Endothelial cell of umbilical vein (primary cell): ENCODE data around the gene BNC2. TPM values are rescaled to one million over a fixed set of nuclear protein-coding genes. Genes with fewer than 3 reads are reported as not detected.

Experiments used
- BruUV-seq: library from RNA; stranded (reverse); fragments of 400-500 nt; replicated peaks from 2 replicates; lab custom pipeline; 2021; lab: Mats Ljungman, UMichigan
- CTCF ChIA-PET: fragments of 300-600, 350-600 bp; sonication (Branson Sonifier 250); formaldehyde crosslinking; loops from one replicate; lab custom pipeline; 2021; ENCODE audit warnings: antibody characterized with exemption, inconsistent platforms; lab: Charles Lee
- POLR2A ChIA-PET: fragments of 300-600, 350-600 bp; sonication (Branson Sonifier 250); formaldehyde crosslinking; loops from one replicate; lab custom pipeline; 2021; ENCODE audit warnings: antibody characterized with exemption, inconsistent platforms; lab: Charles Lee
- DNase-seq: peaks from one replicate; pipeline ENCODE4 v3.0.0-alpha.2; 2011; ENCODE audit warnings: low read depth, low spot score
- FAIRE-seq: peaks from 2 replicates; lab custom pipeline; 2011; peaks lifted over from hg19 to GRCh38; lab: Jason Lieb, UNC
- H2AFZ ChIP-seq: 2 replicates; pipeline ENCODE4 v1.6.0; 2012; ENCODE audit warnings: low read depth, low read length, control low read depth, inconsistent platforms
- H3K27ac ChIP-seq: 2 replicates; pipeline ENCODE4 v1.5.1; 2011; ENCODE audit warnings: low read depth, mild to moderate bottlenecking, control low read depth, low read length, moderate library complexity; ENCODE audit not compliant: insufficient read depth
- H3K27me3 ChIP-seq, 2 experiments: 2 replicates each; pipeline versions ENCODE4 v1.6.0 to v1.6.1; 2011; ENCODE audit warnings: low read length in 2 of 2, mixed read lengths in 1 of 2; ENCODE audit not compliant: control insufficient read depth in 2 of 2, insufficient read depth in 2 of 2
- H3K36me3 ChIP-seq, 2 experiments: 2 replicates in 1 of 2; 3 replicates in 1 of 2; pipeline ENCODE4 v1.5.1; 2011; ENCODE audit warnings: low read length in 2 of 2, mild to moderate bottlenecking in 1 of 2, moderate library complexity in 1 of 2; ENCODE audit not compliant: control insufficient read depth in 2 of 2, insufficient read depth in 2 of 2; ENCODE audit errors: extremely low read depth in 1 of 2
- H3K4me1 ChIP-seq: 3 replicates; pipeline ENCODE4 v1.5.1; 2011; ENCODE audit warnings: mild to moderate bottlenecking, low read length; ENCODE audit not compliant: control insufficient read depth, insufficient read depth; ENCODE audit errors: extremely low read depth
- H3K4me2 ChIP-seq: 2 replicates; pipeline ENCODE4 v1.6.1; 2011; ENCODE audit warnings: low read length, control low read depth, mixed read lengths; ENCODE audit not compliant: insufficient read depth
- H3K4me3 ChIP-seq, 3 experiments: fragments of 200-600 bp in 1 of 3; sonication (generic), shearing (Covaris generic) in 1 of 3; replicated peaks in 1 of 3; 2 replicates each; pipeline ENCODE4 v1.5.1; 2011 to 2016; ENCODE audit warnings: control low read depth in 3 of 3, low read length in 3 of 3, mild to moderate bottlenecking in 2 of 3, inconsistent platforms in 1 of 3, low read depth in 1 of 3, moderate library complexity in 1 of 3; ENCODE audit not compliant: insufficient read depth in 1 of 3
- H3K79me2 ChIP-seq: 2 replicates; pipeline ENCODE4 v1.6.0; 2012; ENCODE audit warnings: low read length, inconsistent platforms; ENCODE audit not compliant: control insufficient read depth, insufficient read depth
- H3K9ac ChIP-seq: replicated peaks from 2 replicates; pipeline ENCODE3; 2011; ENCODE audit warnings: low read length, control low read depth; ENCODE audit not compliant: insufficient read depth; ENCODE audit errors: extremely low read depth
- H3K9me1 ChIP-seq: replicated peaks from 3 replicates; pipeline ENCODE4 v1.6.0; 2011; ENCODE audit warnings: mild to moderate bottlenecking, low read length; ENCODE audit not compliant: control insufficient read depth, insufficient read depth; ENCODE audit errors: extremely low read depth
- H3K9me3 ChIP-seq: replicated peaks from 2 replicates; pipeline ENCODE4 v1.5.1; 2012; ENCODE audit warnings: low read length, inconsistent platforms; ENCODE audit not compliant: control insufficient read depth, insufficient read depth
- H4K20me1 ChIP-seq: replicated peaks from 2 replicates; pipeline ENCODE3; 2011; ENCODE audit warnings: mild to moderate bottlenecking, low read length; ENCODE audit not compliant: control insufficient read depth, insufficient read depth; ENCODE audit errors: extremely low read depth
- EZH2 ChIP-seq: IDR thresholded peaks from 2 replicates; pipeline ENCODE4 v1.6.1; 2012; ENCODE audit warnings: borderline replicate concordance, low read depth, mild to moderate bottlenecking, moderate library complexity, low read length, inconsistent platforms; ENCODE audit not compliant: severe bottlenecking
- FOS ChIP-seq: IDR thresholded peaks from 2 replicates; pipeline ENCODE4 v1.6.1; 2011; ENCODE audit warnings: mild to moderate bottlenecking, low read length, moderate library complexity, borderline replicate concordance; ENCODE audit not compliant: insufficient read depth
- GATA2 ChIP-seq: IDR thresholded peaks from 2 replicates; pipeline ENCODE4 v1.7.0; 2011; ENCODE audit warnings: low read depth, mild to moderate bottlenecking, moderate library complexity, mixed read lengths, low read length; ENCODE audit not compliant: insufficient read length, insufficient read depth
- JUN ChIP-seq: IDR thresholded peaks from 2 replicates; pipeline ENCODE4 v1.6.1; 2011; ENCODE audit warnings: borderline replicate concordance, low read depth; ENCODE audit not compliant: insufficient read length, insufficient read depth
- dilution Hi-C: fragments of 300-500 bp; cut with MboI; formaldehyde crosslinking; loops from one replicate; pipeline ENCODE4 v1.15.0; 2019; ENCODE audit warnings: low sequenced_read_pairs; ENCODE audit not compliant: extremely low pct_ligation_motif_present
- intact Hi-C: fragments of 100-400 bp; cut with micrococcal nuclease; formaldehyde crosslinking; loops from one replicate; pipeline ENCODE4 v1.10.0; 2022
- polyA plus RNA-seq, 4 experiments: library from polyadenylated mRNA; depleted of rRNA in 3 of 4; stranded (reverse) in 3 of 4; unstranded in 1 of 4; fragments of >200 nt; gene quantifications; 2 replicates each; pipeline versions ENCODE4 v1.2.1 to v1.2.3, GENCODE V29; 2011 to 2012; ENCODE audit warnings: missing spikeins in 1 of 4
- total RNA-seq: library from RNA; stranded (reverse); gene quantifications from 2 replicates; pipeline ENCODE4 v1.2.3, GENCODE V29; 2021
- TF ChIP-seq, protein P1 (sequence below): IDR thresholded peaks from 2 replicates; pipeline ENCODE4 v1.6.1; 2011; ENCODE audit not compliant: insufficient read depth, insufficient read length

Gene BNC2
- total and polyA plus RNA-seq, 2 donors (not counting 3 experiments of a cell fraction or from before 2014, with no cell fraction given) = 12.1 to 34.3 TPM

DNA sequence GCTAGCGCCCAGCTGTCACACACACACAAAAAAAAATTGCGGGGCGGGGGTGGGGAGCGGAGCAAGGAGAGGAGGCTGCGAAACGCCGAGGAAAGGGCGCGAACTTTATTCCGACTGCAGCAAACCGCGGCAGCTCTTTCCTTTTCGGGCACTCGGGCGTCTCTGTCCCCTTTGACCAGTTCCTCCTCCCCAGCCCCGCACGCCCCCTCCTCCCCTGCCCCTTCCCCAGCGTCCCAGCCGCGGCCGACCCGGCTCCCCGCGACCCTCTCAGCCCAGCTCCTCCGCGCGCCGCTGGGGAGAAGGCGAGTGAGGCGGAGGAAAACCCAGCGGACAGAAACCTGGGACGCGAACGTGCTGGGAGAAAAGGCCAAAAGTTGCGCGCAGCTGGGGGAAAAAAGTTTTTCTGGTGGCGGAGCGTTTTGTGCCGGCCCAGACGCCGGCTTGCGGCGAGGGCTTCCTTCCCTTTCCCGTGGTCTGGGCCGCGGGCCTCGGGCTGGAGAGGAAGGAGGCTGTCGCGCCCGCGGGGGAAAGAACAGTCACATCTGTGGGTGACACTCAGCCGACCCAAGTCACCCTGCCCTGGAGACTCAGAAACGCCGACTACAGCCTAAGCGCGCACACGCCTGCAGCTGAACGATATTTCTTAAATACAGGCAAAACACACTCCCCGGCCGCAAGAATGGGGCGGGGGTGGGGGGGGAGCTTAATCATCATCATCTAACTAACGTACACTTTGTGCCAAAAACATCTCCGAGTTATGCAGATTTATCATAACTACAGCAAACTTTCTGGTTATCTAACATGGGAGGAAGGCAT lies 1.1 kb upstream of the BNC2 start:
- Histone ChIP-seq H2AFZ (peak overlapping the region; percentile 99), H3K27me3 (peaks cover 2 to 3% of the 10 kb centered on the region in 2 experiments), H3K4me2 (peak overlapping the region; percentile 90), H3K9ac (peak overlapping the region; percentile 59), H3K9me1 (no peaks in the 10 kb centered on the region), H3K4me1 (peaks cover 14% of the 10 kb centered on the region), H3K79me2 (no peaks in the 10 kb centered on the region), H3K9me3 (no peaks in the 10 kb centered on the region), H4K20me1 (no peaks in the 10 kb centered on the region), H3K27ac (peak overlapping the region; percentile 17), H3K4me3 (peak overlapping the region; percentile 81 to 98 (median 88)), H3K36me3 (no peaks in the 10 kb centered on the region)
- peak; percentile 53 for FAIRE-seq
- TF ChIP-seq, protein P1, sequence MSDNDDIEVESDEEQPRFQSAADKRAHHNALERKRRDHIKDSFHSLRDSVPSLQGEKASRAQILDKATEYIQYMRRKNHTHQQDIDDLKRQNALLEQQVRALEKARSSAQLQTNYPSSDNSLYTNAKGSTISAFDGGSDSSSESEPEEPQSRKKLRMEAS = no peak
- TF ChIP-seq JUN (no peak), FOS (no peak), EZH2 (no peak), GATA2 (peak; percentile 35)
- peak; percentile 59 for DNase-seq
- BruUV-seq = no TSS peak
- dilution Hi-C loops (no loop called here), intact Hi-C loops (loop anchor here (1.0 to 10.0 kb wide), 4 partner anchors 145 to 679 kb away; no protein-coding TSS in a partner anchor)
- CTCF ChIA-PET = interaction anchor here (0.7 to 1.2 kb wide), 3 partner anchors 81 to 366 kb away, joined by 3 to 4 read pairs (median 3); no protein-coding TSS in a partner anchor
- POLR2A ChIA-PET = interaction anchor here (0.6 kb wide), 1 partner anchor 131 kb away, joined by 5 read pairs; no protein-coding TSS in a partner anchor
